GM12891 (cell line): Measurements from ENCODE around the gene UBE2R2.
"Not testable (repeated sequence)": the region's sequence is repeated elsewhere in the genome, so short reads cannot be mapped to it uniquely, and the experiment has no call there.

Experiments
- DNase-seq: peaks from one replicate; pipeline ENCODE4 v3.0.0; 2011; ENCODE audit warnings: low spot score; ENCODE audit not compliant: insufficient read length
- FAIRE-seq: peaks from 2 replicates; lab custom pipeline; 2011; peaks lifted over from hg19 to GRCh38; lab: Jason Lieb, UNC
- PAX5 ChIP-seq: IDR thresholded peaks from 2 replicates; pipeline ENCODE4 v1.6.1; 2011; ENCODE audit warnings: low read length, moderate library complexity, mild to moderate bottlenecking; ENCODE audit not compliant: insufficient read depth, severe bottlenecking
- POLR2A ChIP-seq: IDR thresholded peaks from 2 replicates; pipeline ENCODE4 v1.6.1; 2011; ENCODE audit warnings: low read depth, low read length, control low read depth
- POLR2AphosphoS5 ChIP-seq: IDR thresholded peaks from 2 replicates; pipeline ENCODE4 v1.6.1; 2011; ENCODE audit warnings: low read depth, low read length, control low read depth
- POU2F2 ChIP-seq: IDR thresholded peaks from 2 replicates; pipeline ENCODE4 v1.6.1; 2011; ENCODE audit warnings: low read depth, mild to moderate bottlenecking, control low read depth, low read length, moderate library complexity
- SPI1 ChIP-seq: IDR thresholded peaks from 2 replicates; pipeline ENCODE4 v1.6.1; 2011; ENCODE audit warnings: low read depth, low read length, control low read depth
- TAF1 ChIP-seq: IDR thresholded peaks from 2 replicates; pipeline ENCODE4 v1.6.1; 2011; ENCODE audit warnings: low read depth, low read length, control low read depth

UBE2R2 gene

GRCh38 chr9:33952066-33952465 lies 135.1 kb downstream of the UBE2R2 start:
- FAIRE-seq (no peak), DNase-seq (no peak)
- TF ChIP-seq PAX5: no peak
- no peak for TF ChIP-seq POLR2A
- no peak for TF ChIP-seq SPI1
- no peak for TF ChIP-seq POU2F2
- TF ChIP-seq TAF1: no peak
- no peak for TF ChIP-seq POLR2AphosphoS5

- no peak for DNase-seq
- TF ChIP-seq POLR2AphosphoS5 (no peak), SPI1 (0 out of 2 replicates have a peak, but pooled peaks have one; percentile 25)
- no peak for FAIRE-seq
These were observed 139.6 kb downstream of the UBE2R2 start for GRCh38 chr9:33956544-33956943.

- no peak for FAIRE-seq
- TF ChIP-seq POU2F2 (no peak), TAF1 (no peak), PAX5 (no peak), POLR2A (no peak), SPI1 (no peak), POLR2AphosphoS5 (no peak)
These were observed 142.8 kb downstream of the UBE2R2 start for GRCh38 chr9:33959725-33960124.

GRCh38 chr9:33962468-33962867 lies 145.5 kb downstream of the UBE2R2 start:
- FAIRE-seq, DNase-seq: not testable (repeated sequence)

More at GRCh38 chr9:33959725-33960124, 142.8 kb downstream of the UBE2R2 start:
- no peak for DNase-seq

GRCh38 chr9:33964086-33964768 lies 147.3 kb downstream of the UBE2R2 start:
- FAIRE-seq: no peak
- no peak for DNase-seq
- TF ChIP-seq POU2F2 (no peak), POLR2AphosphoS5 (no peak), TAF1 (no peak), PAX5 (no peak), SPI1 (no peak), POLR2A (no peak)
